K562 (cell line): ENCODE results near the gene LRRC74B. TPM values are rescaled to one million over a fixed set of nuclear protein-coding genes. Genes with fewer than 3 reads are reported as not detected.

Experiments
- ATAC-seq: fragments of 200-7000 bp; cut with Tn5 transposase; 3 replicates; pipeline ENCODE4 v1.9.1; 2020; ENCODE audit warnings: moderate library complexity
- BruUV-seq: library from RNA; stranded (reverse); fragments of 400-500 nt; replicated peaks from 2 replicates; lab custom pipeline; 2021; lab: Mats Ljungman, UMichigan
- CTCF ChIA-PET: fragments of 300-600 bp; formaldehyde crosslinking; extraction: SDS; loops from one replicate; lab custom pipeline; 2021; ENCODE audit warnings: low intra/inter-chr PET ratio; lab: Yijun Ruan, JAX
- POLR2A ChIA-PET: fragments of 300-600, 350-650 bp; sonication (Branson Sonifier 250); formaldehyde crosslinking; extraction: SDS; loops from one replicate; lab custom pipeline; 2021; ENCODE audit warnings: antibody characterized with exemption, inconsistent platforms; lab: Yijun Ruan, JAX
- DNase-seq, 4 experiments: peaks; one replicate each; pipeline versions ENCODE4 v3.0.0 to v3.0.0-alpha.2; 2011 to 2018; ENCODE audit warnings: low spot score in 3 of 4, mixed read lengths in 3 of 4; ENCODE audit errors: extremely low read depth in 1 of 4
- FAIRE-seq: peaks from 2 replicates; lab custom pipeline; 2011; peaks lifted over from hg19 to GRCh38; lab: Jason Lieb, UNC
- H2AFZ ChIP-seq: 2 replicates; pipeline ENCODE4 v1.6.0; 2011; ENCODE audit warnings: low read depth, low read length, control low read depth, inconsistent platforms
- H3K27ac ChIP-seq: fragments of 200-600 bp; 3 replicates; pipeline ENCODE4 v1.8.0; 2011; ENCODE audit warnings: low read depth, mild to moderate bottlenecking, control low read depth, inconsistent platforms, low read length, moderate library complexity, mixed read lengths; ENCODE audit errors: extremely low read depth
- H3K27me3 ChIP-seq, 2 experiments: fragments of 300-600 bp in 1 of 2; 2 replicates in 1 of 2; 3 replicates in 1 of 2; pipeline versions ENCODE4 v1.6.0 to v1.8.0; 2011; ENCODE audit warnings: inconsistent platforms in 2 of 2, low read length in 2 of 2, mild to moderate bottlenecking in 1 of 2, mixed read lengths in 1 of 2, moderate library complexity in 1 of 2; ENCODE audit not compliant: control insufficient read depth in 2 of 2, insufficient read depth in 2 of 2
- H3K36me3 ChIP-seq: fragments of 300-600 bp; 3 replicates; pipeline ENCODE4 v1.8.0; 2011; ENCODE audit warnings: mild to moderate bottlenecking, low read length, inconsistent platforms; ENCODE audit not compliant: control insufficient read depth, insufficient read depth
- H3K4me1 ChIP-seq, 2 experiments: fragments of 200-600 bp in 1 of 2; replicated peaks in 1 of 2; 2 replicates in 1 of 2; 3 replicates in 1 of 2; pipeline versions ENCODE4 v1.5.1 to v1.8.0; 2011; ENCODE audit warnings: inconsistent platforms in 2 of 2, low read length in 2 of 2, mild to moderate bottlenecking in 1 of 2, mixed read lengths in 1 of 2, moderate library complexity in 1 of 2; ENCODE audit not compliant: control insufficient read depth in 2 of 2, insufficient read depth in 2 of 2
- H3K4me2 ChIP-seq: 2 replicates; pipeline ENCODE4 v1.6.1; 2011; ENCODE audit warnings: low read length, control low read depth, inconsistent platforms, mixed read lengths; ENCODE audit not compliant: insufficient read depth
- H3K4me3 ChIP-seq: fragments of 200-600 bp; sonication (generic), shearing (Covaris generic); 2 replicates; pipeline ENCODE4 v1.5.1; 2016; ENCODE audit warnings: control low read depth, inconsistent platforms
- H3K79me2 ChIP-seq: fragments of 200-600 bp; 3 replicates; pipeline ENCODE4 v1.8.0; 2011; ENCODE audit warnings: low read length, inconsistent platforms; ENCODE audit not compliant: control insufficient read depth, insufficient read depth
- H3K9ac ChIP-seq, 2 experiments: 2 replicates each; pipeline versions ENCODE4 v1.6.0 to v1.6.1; 2011; ENCODE audit warnings: low read depth in 2 of 2, low read length in 2 of 2, control low read depth in 1 of 2, inconsistent platforms in 1 of 2, mild to moderate bottlenecking in 1 of 2, mixed read lengths in 1 of 2; ENCODE audit not compliant: insufficient read depth in 1 of 2
- H3K9me1 ChIP-seq: one replicate; pipeline ENCODE4 v1.6.0; 2011; ENCODE audit warnings: inconsistent platforms, mild to moderate bottlenecking, low read length, moderate library complexity; ENCODE audit not compliant: control insufficient read depth, insufficient read depth
- H3K9me3 ChIP-seq: replicated peaks from 2 replicates; pipeline ENCODE4 v1.5.1; 2011; ENCODE audit warnings: low read depth, low read length, inconsistent platforms; ENCODE audit not compliant: control insufficient read depth, insufficient read depth
- H4K20me1 ChIP-seq: replicated peaks from 2 replicates; pipeline ENCODE4 v1.6.1; 2011; ENCODE audit warnings: low read length, inconsistent platforms, mixed read lengths; ENCODE audit not compliant: control insufficient read depth, insufficient read depth
- CHCHD3 ChIP-seq: fragments of 250-450 bp; sonication (Bioruptor Pico); IDR thresholded peaks from 2 replicates; pipeline ENCODE4 v2.1.2; 2022; ENCODE audit warnings: mild to moderate bottlenecking
- GATA2 ChIP-seq: sonication (generic); formaldehyde crosslinking; IDR thresholded peaks from 2 replicates; pipeline ENCODE4 v1.4.0; 2020; ENCODE audit warnings: mild to moderate bottlenecking, missing genetic modification reagents
- GTF2E2 ChIP-seq: fragments of 200-800 bp; sonication (Bioruptor generic); IDR thresholded peaks from 2 replicates; pipeline ENCODE4 v1.6.1; 2016; ENCODE audit warnings: missing genetic modification characterization, missing compliant biosample characterization
- HDAC6 ChIP-seq: IDR thresholded peaks from 2 replicates; pipeline ENCODE4 v1.6.1; 2012; ENCODE audit warnings: low read depth, mild to moderate bottlenecking, control low read depth, inconsistent platforms, low read length, moderate library complexity
- NCOA4 ChIP-seq: fragments of 450-650 bp; IDR thresholded peaks from 2 replicates; pipeline ENCODE4 v1.6.1; 2018; ENCODE audit warnings: mild to moderate bottlenecking; ENCODE audit not compliant: partially characterized antibody
- PTBP1 ChIP-seq: fragments of 200-400 bp; formaldehyde crosslinking; IDR thresholded peaks from 2 replicates; pipeline ENCODE4 v1.6.1; 2017; ENCODE audit warnings: low read depth, low read length
- RBFOX2 ChIP-seq: fragments of 200-400 bp; formaldehyde crosslinking; IDR thresholded peaks from 2 replicates; pipeline ENCODE4 v1.6.1; 2017; ENCODE audit warnings: low read depth, mild to moderate bottlenecking, low read length, moderate library complexity
- THAP12 ChIP-seq: fragments of 250-450 bp; sonication (Bioruptor Pico); IDR thresholded peaks from 2 replicates; pipeline ENCODE4 v1.9.0; 2021; ENCODE audit warnings: mild to moderate bottlenecking, inconsistent platforms
- WHSC1 ChIP-seq: IDR thresholded peaks from one replicate; pipeline ENCODE4 v1.6.1; 2012; ENCODE audit warnings: low read length, control low read depth, inconsistent platforms
- ZNF140 ChIP-seq: fragments of 250-450 bp; sonication (Bioruptor Pico); IDR thresholded peaks from 2 replicates; pipeline ENCODE4 v1.8.0; 2021; ENCODE audit warnings: moderate library complexity, mild to moderate bottlenecking, inconsistent platforms
- WGBS: fragments of 100-300 bp; shearing (Covaris generic); methylation state at CpG from one replicate; pipeline ENCODE4 v1.1.6; 2016; ENCODE audit warnings: low coverage, mixed read lengths; ENCODE audit not compliant: insufficient coverage; ENCODE audit errors: missing lambda C conversion rate; 5-methylcytosine and 5-hydroxymethylcytosine counted together
- in situ Hi-C: fragments of 300-500 bp; cut with MboI; formaldehyde crosslinking; loops from 4 replicates; pipeline ENCODE4 v1.15.0; 2018; ENCODE audit warnings: inconsistent platforms, mixed read lengths
- intact Hi-C: fragments of 100-400 bp; cut with micrococcal nuclease; formaldehyde crosslinking; loops from 2 replicates; pipeline ENCODE4 v1.14.2; 2022
- polyA plus RNA-seq, 8 experiments: library from polyadenylated mRNA; depleted of rRNA in 4 of 8; stranded (reverse) in 5 of 8; unstranded in 3 of 8; fragments of >200 nt; fragmentation: Nextera tagmentation in 2 of 8; fragmentation: Illumina TruSeq in 1 of 8; extraction: Ambion mirVana in 2 of 8; extraction: Trizol in 1 of 8; gene quantifications; 2 replicates each; pipeline versions ENCODE4 v1.2.1 to v1.2.3, GENCODE V29; 2011 to 2014; ENCODE audit warnings: inconsistent platforms in 1 of 8, missing spikeins in 1 of 8
- total RNA-seq, 7 experiments: library from RNA; depleted of rRNA in 6 of 7; stranded (reverse); fragments of >200 nt in 6 of 7; fragmentation: Illumina TruSeq in 2 of 7; extraction: Trizol in 2 of 7; gene quantifications; 2 replicates each; pipeline versions ENCODE4 v1.2.1 to v1.2.3, GENCODE V29; 2011 to 2021; ENCODE audit warnings: low replicate concordance in 1 of 7

The LRRC74B gene
- total and polyA plus RNA-seq, 9 of the 15 experiments (the other 6 are each of a cell fraction or from before 2014, with no cell fraction given) = not detected

DNA sequence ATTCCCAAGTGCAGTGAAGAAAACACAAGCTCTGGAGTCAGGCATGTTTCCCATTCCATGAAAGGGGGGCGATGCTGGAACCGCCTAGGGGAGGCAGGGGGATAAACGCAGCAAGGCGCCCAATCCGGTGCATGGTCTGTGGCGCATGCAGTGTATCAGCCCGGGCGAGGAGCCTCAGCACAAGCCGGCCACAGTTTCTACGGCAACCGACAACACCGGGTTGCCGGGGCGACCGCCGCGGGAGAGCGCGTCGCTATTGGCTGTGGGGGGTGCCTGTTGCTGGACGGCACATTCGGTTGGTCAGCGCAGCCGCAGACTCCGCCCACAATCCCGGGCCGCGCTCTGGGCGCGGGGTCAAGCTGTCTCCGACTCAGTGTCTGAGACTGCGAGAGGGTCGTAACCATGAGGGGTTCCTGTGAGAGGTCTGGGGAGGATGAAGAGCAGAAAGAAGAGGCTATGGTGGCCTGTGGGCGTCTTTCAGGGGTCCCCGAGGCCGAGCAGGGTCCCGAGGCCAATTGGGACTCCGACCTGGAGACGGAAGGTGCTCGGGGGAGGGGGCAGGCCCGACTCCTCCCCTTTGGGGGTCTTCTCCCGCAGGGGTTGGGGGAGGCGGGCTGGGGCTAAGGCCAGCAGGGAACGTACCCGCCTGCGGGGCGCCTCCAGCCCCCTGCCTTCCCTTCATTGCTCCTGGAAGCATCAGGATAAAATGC lies at the start of gene LRRC74B (continued):
- TF ChIP-seq RBFOX2 (peak; percentile 36; the same call in 1 of the 2 replicates), GATA2 (CRISPR knock-in tag) (no peak), GTF2E2 (tag) (no peak), PTBP1 (no peak), ZNF140 (CRISPR knock-in tag) (no peak)

DNA sequence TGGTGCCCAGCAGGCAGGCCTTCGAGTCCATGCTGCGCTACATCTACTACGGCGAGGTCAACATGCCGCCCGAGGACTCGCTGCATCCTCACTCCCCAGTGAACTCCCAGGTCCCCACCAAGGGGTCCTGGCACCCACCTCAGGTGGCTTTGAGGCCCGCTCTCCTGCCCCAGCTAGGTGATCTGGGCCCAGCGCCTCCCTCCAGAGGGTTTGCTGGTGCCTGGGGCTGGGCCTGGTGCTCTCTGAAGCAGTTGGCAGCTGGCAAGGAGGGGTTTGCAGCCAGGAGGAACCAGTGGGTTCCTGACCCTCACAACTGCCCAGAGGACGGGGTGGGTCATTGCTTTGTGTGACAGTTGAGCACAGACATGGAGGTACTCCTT lies 49.7 kb upstream of the LRRC74B start:
- WGBS = 96% methylated on average over 10 of the region's 10 CpGs
- Histone ChIP-seq H3K4me2 (no peak overlapping the region), H2AFZ (no peak overlapping the region), H3K36me3 (peaks cover 100% of the 10 kb centered on the region), H3K27me3 (no peaks in the 10 kb centered on the region), H3K9ac (no peak overlapping the region; a peak in 1 of 4 replicates), H3K4me3 (no peak overlapping the region), H3K9me3 (no peaks in the 10 kb centered on the region), H3K79me2 (peaks cover 21% of the 10 kb centered on the region), H4K20me1 (peaks cover 35% of the 10 kb centered on the region; the same call in 1 of the 2 replicates), H3K27ac (no peak overlapping the region), H3K4me1 (peaks cover 12 to 92% of the 10 kb centered on the region in 2 experiments), H3K9me1 (peaks cover 3% of the 10 kb centered on the region)
- peak; percentile 49; the same call in 1 of the 2 replicates for TF ChIP-seq THAP12 (CRISPR knock-in tag)
- TF ChIP-seq NCOA4 = no peak
- TF ChIP-seq HDAC6 = 0 out of 2 replicates have a peak, but pooled peaks have one; percentile 48
- TF ChIP-seq CHCHD3 = peak; percentile 65; the same call in 1 of the 2 replicates
- peak; percentile 30 for TF ChIP-seq WHSC1
- in situ Hi-C loops (no loop called here), intact Hi-C loops (no loop called here)
- no TSS peak for BruUV-seq
- no peak for DNase-seq
- ChIA-PET CTCF (no interaction called here), POLR2A (interaction anchor here (0.6 to 17.9 kb wide), 14 partner anchors 8 to 642 kb away, joined by 3 to 451 read pairs (median 4); partner anchors contain the start of genes AIFM3, LZTR1, P2RX6 and SLC7A4)
- no peak for FAIRE-seq
- ATAC-seq = no peak
